ENCODE results near the gene PCNX2.
A peak's percentile ranks its signal among the peaks of the same experiment; 100 is the strongest.

Gene PCNX2

DNA sequence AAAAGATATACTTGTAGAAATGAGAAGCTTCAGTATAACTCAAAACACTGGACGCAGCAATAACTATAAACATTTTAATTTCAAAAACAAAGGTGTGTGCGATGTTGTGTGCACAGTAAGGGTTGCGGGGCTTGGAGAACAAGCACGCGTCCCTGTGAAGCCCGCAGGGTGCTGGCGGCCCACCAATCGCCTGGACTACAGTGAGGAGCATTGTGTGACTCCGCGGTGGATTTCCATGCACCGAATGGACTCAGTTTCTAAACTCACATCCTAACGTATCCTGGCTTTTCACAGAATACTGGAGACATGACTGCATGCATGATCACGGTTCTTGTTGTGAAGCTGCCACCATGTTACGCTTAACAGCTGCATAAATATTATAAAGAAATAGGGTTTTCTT, 312.1 kb downstream of the PCNX2 start:
- no peak for DNase-seq
- no peak overlapping the region for H3K4ac ChIP-seq (ENCODE audit: low read depth, low read length)
- no peaks in the 10 kb centered on the region for H3K4me1 ChIP-seq (ENCODE audit: control insufficient read depth, low read depth, low read length)
- no peak overlapping the region for H3K27ac ChIP-seq (ENCODE audit: low read depth, low read length)
- H3K79me2 ChIP-seq (ENCODE audit: control insufficient read depth, insufficient read depth, low read length) = no peaks in the 10 kb centered on the region
- no peak overlapping the region for H2BK5ac ChIP-seq (ENCODE audit: low read length)
- H3K56ac ChIP-seq (ENCODE audit: low read length) = no peak overlapping the region
- WGBS (ENCODE audit: extremely low coverage, insufficient coverage, low lambda C conversion rate) = no CpG with 5 or more reads among the region's 14 CpGs
- H3K23ac ChIP-seq (ENCODE audit: low read length) = no peak overlapping the region
- H3K4me2 ChIP-seq (ENCODE audit: low read length) = no peak overlapping the region
- H3K9ac ChIP-seq (ENCODE audit: low read length) = no peak overlapping the region
- no peak overlapping the region for H4K8ac ChIP-seq (ENCODE audit: low read depth, low read length)
- no peaks in the 10 kb centered on the region for H3K79me1 ChIP-seq (ENCODE audit: low read length)
- H3K18ac ChIP-seq (ENCODE audit: low read length) = no peak overlapping the region
- H2BK120ac ChIP-seq (ENCODE audit: low read depth, low read length) = no peak overlapping the region
- H4K5ac ChIP-seq (ENCODE audit: low read length) = no peak overlapping the region
- no peak overlapping the region for H3K4me3 ChIP-seq (ENCODE audit: low read length)
- no peak overlapping the region for H2BK15ac ChIP-seq (replicated peaks; ENCODE audit: low read depth)
- no peak overlapping the region for H2AK5ac ChIP-seq (ENCODE audit: low read length)
- H3K36me3 ChIP-seq (ENCODE audit: control insufficient read depth, insufficient read depth, low read length) = no peaks in the 10 kb centered on the region
- H3K27me3 ChIP-seq (ENCODE audit: insufficient read depth, low read length, poor library complexity) = no peaks in the 10 kb centered on the region

DNA sequence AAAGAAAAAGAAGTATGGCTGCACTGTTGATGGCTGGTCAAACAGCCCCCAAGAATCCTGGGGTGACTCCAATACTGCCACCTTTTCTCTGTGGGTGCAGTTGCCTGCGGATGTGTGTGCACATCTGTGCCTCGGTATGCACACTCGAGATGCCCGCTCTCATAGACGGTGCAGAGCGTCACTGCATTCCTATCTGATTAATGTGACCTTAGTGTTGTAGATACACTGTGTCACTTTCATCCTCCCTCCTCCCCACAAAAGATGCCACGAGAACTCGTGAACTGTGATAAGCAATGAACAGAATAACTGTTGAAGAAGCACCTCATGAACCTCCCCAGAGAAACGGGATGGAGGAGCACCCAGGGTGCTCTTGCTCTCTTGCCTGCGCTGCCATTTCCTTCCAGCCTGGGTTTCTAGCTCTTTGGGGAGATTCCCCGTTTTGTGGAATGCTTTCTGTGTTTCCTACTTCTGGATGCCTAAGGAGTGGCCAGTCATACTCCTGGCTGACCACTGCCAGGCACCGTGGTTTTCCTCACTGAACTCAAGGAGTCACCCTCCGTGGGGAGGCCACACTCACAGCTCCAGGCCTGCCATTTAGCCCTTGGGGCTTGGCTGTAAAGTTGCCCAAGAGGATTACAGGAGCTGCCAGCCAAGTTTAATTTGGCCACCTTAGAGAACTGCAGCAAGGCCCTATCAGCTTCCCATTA, 313.1 kb downstream of the PCNX2 start:
- Histone ChIP-seq H3K4me2 (ENCODE audit: low read length) (no peak overlapping the region), H3K4ac (ENCODE audit: low read depth, low read length) (no peak overlapping the region), H3K27ac (ENCODE audit: low read depth, low read length) (no peak overlapping the region), H3K36me3 (ENCODE audit: control insufficient read depth, insufficient read depth, low read length) (no peaks in the 10 kb centered on the region), H3K18ac (ENCODE audit: low read length) (no peak overlapping the region), H2BK15ac (replicated peaks; ENCODE audit: low read depth) (no peak overlapping the region), H2AK5ac (ENCODE audit: low read length) (no peak overlapping the region), H3K79me1 (ENCODE audit: low read length) (no peaks in the 10 kb centered on the region), H3K23ac (ENCODE audit: low read length) (no peak overlapping the region), H2BK120ac (ENCODE audit: low read depth, low read length) (no peak overlapping the region), H3K79me2 (ENCODE audit: control insufficient read depth, insufficient read depth, low read length) (no peaks in the 10 kb centered on the region), H2BK5ac (ENCODE audit: low read length) (no peak overlapping the region), H4K8ac (ENCODE audit: low read depth, low read length) (no peak overlapping the region), H4K5ac (ENCODE audit: low read length) (no peak overlapping the region), H3K9ac (ENCODE audit: low read length) (no peak overlapping the region), H3K27me3 (ENCODE audit: insufficient read depth, low read length, poor library complexity) (no peaks in the 10 kb centered on the region), H3K56ac (ENCODE audit: low read length) (no peak overlapping the region), H3K4me1 (ENCODE audit: control insufficient read depth, low read depth, low read length) (no peaks in the 10 kb centered on the region), H3K4me3 (ENCODE audit: low read length) (no peak overlapping the region)
- no peak for DNase-seq
- WGBS (ENCODE audit: extremely low coverage, insufficient coverage, low lambda C conversion rate) = no CpG with 5 or more reads among the region's 13 CpGs

DNA sequence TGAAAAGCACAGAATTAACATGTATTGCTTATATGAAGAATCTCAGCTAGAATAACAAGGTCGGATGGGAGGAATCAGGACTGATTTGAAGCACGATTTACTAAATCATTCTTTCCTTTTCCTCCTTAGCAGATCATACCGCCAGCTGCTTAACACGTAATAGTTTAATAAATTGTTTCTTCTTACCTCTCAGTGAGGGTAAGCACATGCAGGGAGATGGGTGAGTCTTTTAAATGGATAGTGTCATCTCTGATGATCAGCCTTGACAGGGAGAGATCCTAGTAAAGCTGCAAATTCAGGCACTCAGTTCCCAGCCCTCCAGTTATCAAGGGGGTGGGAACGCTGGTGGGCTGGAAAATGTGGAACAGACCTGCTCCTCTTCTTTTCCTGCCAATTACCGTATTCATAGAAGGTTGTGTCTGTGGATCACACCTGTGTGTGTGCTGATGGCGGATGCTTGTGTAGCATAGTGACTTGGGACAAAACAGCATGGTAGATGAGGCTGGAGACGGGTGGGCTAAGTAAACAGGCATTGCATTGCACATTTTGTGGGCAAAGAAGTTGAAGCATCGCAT, 314.5 kb downstream of the PCNX2 start:
- H3K79me1 ChIP-seq (ENCODE audit: low read length) = no peaks in the 10 kb centered on the region
- H2BK120ac ChIP-seq (ENCODE audit: low read depth, low read length) = no peak overlapping the region
- WGBS (ENCODE audit: extremely low coverage, insufficient coverage, low lambda C conversion rate) = no CpG with 5 or more reads among the region's 9 CpGs
- H3K4me2 ChIP-seq (ENCODE audit: low read length) = no peak overlapping the region
- H3K9ac ChIP-seq (ENCODE audit: low read length) = no peak overlapping the region
- H3K56ac ChIP-seq (ENCODE audit: low read length) = no peak overlapping the region
- H3K4me3 ChIP-seq (ENCODE audit: low read length) = no peak overlapping the region
- H3K36me3 ChIP-seq (ENCODE audit: control insufficient read depth, insufficient read depth, low read length) = no peaks in the 10 kb centered on the region
- H3K27me3 ChIP-seq (ENCODE audit: insufficient read depth, low read length, poor library complexity) = no peaks in the 10 kb centered on the region
- H3K4ac ChIP-seq (ENCODE audit: low read depth, low read length) = no peak overlapping the region
- no peak overlapping the region for H3K23ac ChIP-seq (ENCODE audit: low read length)
- no peak overlapping the region for H4K5ac ChIP-seq (ENCODE audit: low read length)
- H3K18ac ChIP-seq (ENCODE audit: low read length) = no peak overlapping the region
- H3K27ac ChIP-seq (ENCODE audit: low read depth, low read length) = no peak overlapping the region
- DNase-seq = no peak
- H2BK15ac ChIP-seq (replicated peaks; ENCODE audit: low read depth) = no peak overlapping the region
- no peaks in the 10 kb centered on the region for H3K79me2 ChIP-seq (ENCODE audit: control insufficient read depth, insufficient read depth, low read length)
- no peak overlapping the region for H4K8ac ChIP-seq (ENCODE audit: low read depth, low read length)
- H2BK5ac ChIP-seq (ENCODE audit: low read length) = no peak overlapping the region
- no peak overlapping the region for H2AK5ac ChIP-seq (ENCODE audit: low read length)
- no peaks in the 10 kb centered on the region for H3K4me1 ChIP-seq (ENCODE audit: control insufficient read depth, low read depth, low read length)

DNA sequence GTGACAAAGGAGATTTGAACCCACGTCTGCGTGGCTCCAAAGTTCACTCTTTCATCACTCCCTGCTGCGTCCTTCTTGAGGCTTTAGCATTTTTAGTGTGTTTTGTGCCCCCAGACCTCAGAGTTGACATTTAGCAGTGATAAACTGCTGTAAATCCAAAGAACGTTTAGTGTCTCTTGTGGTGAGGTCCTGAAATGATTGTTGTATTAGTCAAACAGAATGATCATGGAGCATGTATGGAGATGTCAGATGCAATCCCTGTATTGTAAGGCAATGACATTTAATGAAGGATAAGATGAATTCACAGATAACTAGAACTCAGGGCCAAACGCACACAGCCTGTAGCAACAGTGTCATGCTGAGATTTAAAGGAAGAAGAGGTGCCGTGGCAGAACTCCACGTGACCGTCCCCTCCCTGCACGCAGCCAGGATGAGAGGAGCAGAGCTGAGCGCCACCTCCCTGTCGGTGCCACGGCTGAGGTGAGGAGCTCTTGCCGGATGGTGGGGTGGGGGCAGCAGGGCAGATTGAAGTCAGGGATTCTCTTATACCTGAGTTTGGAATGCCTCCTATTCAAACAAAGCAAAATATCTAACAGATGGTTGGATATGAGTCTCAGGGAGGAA, 315.1 kb downstream of the PCNX2 start:
- peak; percentile 42 for DNase-seq
- H2AK5ac ChIP-seq (ENCODE audit: low read length) = no peak overlapping the region
- no peak overlapping the region for H3K56ac ChIP-seq (ENCODE audit: low read length)
- H3K4me2 ChIP-seq (ENCODE audit: low read length) = no peak overlapping the region
- H3K23ac ChIP-seq (ENCODE audit: low read length) = no peak overlapping the region
- no peak overlapping the region for H3K4ac ChIP-seq (ENCODE audit: low read depth, low read length)
- no peak overlapping the region for H3K18ac ChIP-seq (ENCODE audit: low read length)
- no peak overlapping the region for H3K27ac ChIP-seq (ENCODE audit: low read depth, low read length)
- WGBS (ENCODE audit: extremely low coverage, insufficient coverage, low lambda C conversion rate) = no CpG with 5 or more reads among the region's 13 CpGs
- no peak overlapping the region for H3K9ac ChIP-seq (ENCODE audit: low read length)
- H3K4me1 ChIP-seq (ENCODE audit: control insufficient read depth, low read depth, low read length) = no peaks in the 10 kb centered on the region
- no peak overlapping the region for H2BK15ac ChIP-seq (replicated peaks; ENCODE audit: low read depth)
- H2BK120ac ChIP-seq (ENCODE audit: low read depth, low read length) = no peak overlapping the region
- no peaks in the 10 kb centered on the region for H3K27me3 ChIP-seq (ENCODE audit: insufficient read depth, low read length, poor library complexity)
- no peak overlapping the region for H2BK5ac ChIP-seq (ENCODE audit: low read length)
- H4K5ac ChIP-seq (ENCODE audit: low read length) = no peak overlapping the region
- no peaks in the 10 kb centered on the region for H3K79me1 ChIP-seq (ENCODE audit: low read length)
- H4K8ac ChIP-seq (ENCODE audit: low read depth, low read length) = no peak overlapping the region
- H3K4me3 ChIP-seq (ENCODE audit: low read length) = no peak overlapping the region
- H3K36me3 ChIP-seq (ENCODE audit: control insufficient read depth, insufficient read depth, low read length) = no peaks in the 10 kb centered on the region
- no peaks in the 10 kb centered on the region for H3K79me2 ChIP-seq (ENCODE audit: control insufficient read depth, insufficient read depth, low read length)

DNA sequence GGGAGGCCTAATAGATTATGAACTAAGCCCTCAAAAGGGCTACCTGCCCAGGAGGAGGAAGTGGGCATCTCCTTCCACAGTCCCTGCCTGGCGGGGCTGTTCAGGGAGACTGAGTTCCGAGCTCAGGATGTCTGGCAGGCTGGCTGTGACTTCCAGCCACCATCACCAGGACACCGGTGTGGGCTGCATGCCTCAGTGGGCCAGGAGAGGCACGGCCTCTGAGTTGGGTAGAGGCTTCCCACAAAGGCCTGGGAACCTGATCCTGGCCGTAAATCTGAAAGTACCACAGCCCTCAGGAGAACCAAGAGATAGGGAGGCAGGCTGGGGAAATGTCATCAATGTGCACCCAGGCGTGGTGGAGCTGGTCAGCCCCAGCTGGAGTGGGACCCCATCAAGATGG, 316.0 kb downstream of the PCNX2 start:
- no peak for DNase-seq
- Histone ChIP-seq H3K56ac (ENCODE audit: low read length) (no peak overlapping the region), H3K27me3 (ENCODE audit: insufficient read depth, low read length, poor library complexity) (no peaks in the 10 kb centered on the region), H3K18ac (ENCODE audit: low read length) (no peak overlapping the region), H4K5ac (ENCODE audit: low read length) (no peak overlapping the region), H3K9ac (ENCODE audit: low read length) (no peak overlapping the region), H3K79me2 (ENCODE audit: control insufficient read depth, insufficient read depth, low read length) (no peaks in the 10 kb centered on the region), H3K36me3 (ENCODE audit: control insufficient read depth, insufficient read depth, low read length) (no peaks in the 10 kb centered on the region), H3K4me2 (ENCODE audit: low read length) (no peak overlapping the region), H3K4me3 (ENCODE audit: low read length) (no peak overlapping the region), H3K4me1 (ENCODE audit: control insufficient read depth, low read depth, low read length) (no peaks in the 10 kb centered on the region), H2BK5ac (ENCODE audit: low read length) (no peak overlapping the region), H3K23ac (ENCODE audit: low read length) (no peak overlapping the region), H2AK5ac (ENCODE audit: low read length) (no peak overlapping the region), H3K79me1 (ENCODE audit: low read length) (no peaks in the 10 kb centered on the region), H2BK15ac (replicated peaks; ENCODE audit: low read depth) (no peak overlapping the region), H3K27ac (ENCODE audit: low read depth, low read length) (no peak overlapping the region), H2BK120ac (ENCODE audit: low read depth, low read length) (no peak overlapping the region), H4K8ac (ENCODE audit: low read depth, low read length) (no peak overlapping the region), H3K4ac (ENCODE audit: low read depth, low read length) (no peak overlapping the region)
- WGBS (ENCODE audit: extremely low coverage, insufficient coverage, low lambda C conversion rate) = no CpG with 5 or more reads among the region's 6 CpGs
